NB4 (cell line): ENCODE measurements around the gene DMRTB1.

ENCODE experiments used
- CTCF ChIP-seq: IDR thresholded peaks from one replicate; pipeline ENCODE4 v1.5.1; 2012; ENCODE audit warnings: low read depth, low read length
- MAX ChIP-seq: IDR thresholded peaks from 2 replicates; pipeline ENCODE4 v1.6.1; 2011; ENCODE audit warnings: low read depth, low read length
- MYC ChIP-seq: IDR thresholded peaks from 2 replicates; pipeline ENCODE4 v1.6.1; 2011; ENCODE audit warnings: low read depth, low read length
- POLR2A ChIP-seq: IDR thresholded peaks from 2 replicates; pipeline ENCODE4 v1.6.1; 2011; ENCODE audit warnings: mild to moderate bottlenecking; ENCODE audit not compliant: insufficient read length; ENCODE audit errors: extremely low read depth

- no peak for TF ChIP-seq CTCF
- TF ChIP-seq MAX, result peak; percentile 52; the same call in 1 of the 2 replicates
- TF ChIP-seq POLR2A, result no peak
- TF ChIP-seq MYC, result peak; percentile 44; the same call in 1 of the 2 replicates
These were observed 39.4 kb downstream of the DMRTB1 start for GRCh38 chr1:53498555-53499131.
